Cardiac fibroblast (primary cell): ENCODE results near the gene ZC3H12C.

Experiments used
- DNase-seq, 2 donors: peaks; one replicate each; pipeline versions ENCODE4 v3.0.0 to v3.0.0-alpha.2; 2010; ENCODE audit warnings: low read depth in 2 of 2
- H3K4me3 ChIP-seq, 2 donors: replicated peaks in 1 of 2; 1 replicate in 1 of 2; 2 replicates in 1 of 2; pipeline ENCODE4 v1.5.1; 2011; ENCODE audit warnings: low read depth in 2 of 2, low read length in 2 of 2, mild to moderate bottlenecking in 2 of 2, moderate library complexity in 1 of 2
- TF ChIP-seq, protein P1 (sequence below): IDR thresholded peaks from one replicate; pipeline ENCODE4 v1.5.1; 2011; ENCODE audit warnings: low read depth, mild to moderate bottlenecking, low read length, inconsistent platforms

Gene ZC3H12C

GRCh38 chr11:110165039-110165925 is 72.1 kb downstream of the ZC3H12C start:
- TF ChIP-seq, protein P1, sequence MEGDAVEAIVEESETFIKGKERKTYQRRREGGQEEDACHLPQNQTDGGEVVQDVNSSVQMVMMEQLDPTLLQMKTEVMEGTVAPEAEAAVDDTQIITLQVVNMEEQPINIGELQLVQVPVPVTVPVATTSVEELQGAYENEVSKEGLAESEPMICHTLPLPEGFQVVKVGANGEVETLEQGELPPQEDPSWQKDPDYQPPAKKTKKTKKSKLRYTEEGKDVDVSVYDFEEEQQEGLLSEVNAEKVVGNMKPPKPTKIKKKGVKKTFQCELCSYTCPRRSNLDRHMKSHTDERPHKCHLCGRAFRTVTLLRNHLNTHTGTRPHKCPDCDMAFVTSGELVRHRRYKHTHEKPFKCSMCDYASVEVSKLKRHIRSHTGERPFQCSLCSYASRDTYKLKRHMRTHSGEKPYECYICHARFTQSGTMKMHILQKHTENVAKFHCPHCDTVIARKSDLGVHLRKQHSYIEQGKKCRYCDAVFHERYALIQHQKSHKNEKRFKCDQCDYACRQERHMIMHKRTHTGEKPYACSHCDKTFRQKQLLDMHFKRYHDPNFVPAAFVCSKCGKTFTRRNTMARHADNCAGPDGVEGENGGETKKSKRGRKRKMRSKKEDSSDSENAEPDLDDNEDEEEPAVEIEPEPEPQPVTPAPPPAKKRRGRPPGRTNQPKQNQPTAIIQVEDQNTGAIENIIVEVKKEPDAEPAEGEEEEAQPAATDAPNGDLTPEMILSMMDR = no peak
- no peak for DNase-seq
- H3K4me3 ChIP-seq = no peak overlapping the region

- no peak overlapping the region for H3K4me3 ChIP-seq
- TF ChIP-seq, protein P1 = no peak
- no peak for DNase-seq
These were observed 75.0 kb downstream of the ZC3H12C start for GRCh38 chr11:110168033-110168803.

- H3K4me3 ChIP-seq = no peak overlapping the region
- no peak for DNase-seq
- TF ChIP-seq, protein P1 = no peak
These were observed 76.5 kb downstream of the ZC3H12C start for GRCh38 chr11:110169738-110170137.

DNA sequence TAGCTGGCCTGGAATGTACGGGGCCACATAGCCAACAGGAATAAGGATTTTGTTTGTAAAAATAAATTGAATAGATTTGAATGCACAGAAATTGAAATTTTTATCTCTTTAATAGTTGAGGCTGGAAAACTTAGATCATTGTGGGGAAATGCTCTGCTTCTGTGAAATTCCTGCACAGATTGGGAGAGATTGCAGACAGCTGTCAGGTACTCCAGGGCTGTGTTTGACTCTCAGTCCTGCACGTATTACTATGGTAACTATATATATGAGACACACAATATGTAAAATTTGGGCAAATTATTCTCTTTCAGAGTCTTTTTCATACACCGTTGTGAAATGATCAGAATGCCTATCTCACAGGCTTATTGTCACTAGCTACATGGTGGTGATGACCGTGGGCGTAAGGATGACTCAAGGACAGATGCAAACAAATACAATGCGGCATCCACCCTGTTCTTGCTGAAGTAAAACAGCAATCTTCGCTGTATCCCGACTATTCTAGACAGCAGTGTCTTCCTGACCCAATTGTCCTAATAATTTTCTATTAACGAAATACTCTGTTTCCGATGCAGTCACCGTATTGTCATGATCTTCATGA is 79.4 kb downstream of the ZC3H12C start:
- H3K4me3 ChIP-seq = no peak overlapping the region
- TF ChIP-seq, protein P1 = no peak
- DNase-seq = peak in 1 of 2 donors; percentile 23

DNA sequence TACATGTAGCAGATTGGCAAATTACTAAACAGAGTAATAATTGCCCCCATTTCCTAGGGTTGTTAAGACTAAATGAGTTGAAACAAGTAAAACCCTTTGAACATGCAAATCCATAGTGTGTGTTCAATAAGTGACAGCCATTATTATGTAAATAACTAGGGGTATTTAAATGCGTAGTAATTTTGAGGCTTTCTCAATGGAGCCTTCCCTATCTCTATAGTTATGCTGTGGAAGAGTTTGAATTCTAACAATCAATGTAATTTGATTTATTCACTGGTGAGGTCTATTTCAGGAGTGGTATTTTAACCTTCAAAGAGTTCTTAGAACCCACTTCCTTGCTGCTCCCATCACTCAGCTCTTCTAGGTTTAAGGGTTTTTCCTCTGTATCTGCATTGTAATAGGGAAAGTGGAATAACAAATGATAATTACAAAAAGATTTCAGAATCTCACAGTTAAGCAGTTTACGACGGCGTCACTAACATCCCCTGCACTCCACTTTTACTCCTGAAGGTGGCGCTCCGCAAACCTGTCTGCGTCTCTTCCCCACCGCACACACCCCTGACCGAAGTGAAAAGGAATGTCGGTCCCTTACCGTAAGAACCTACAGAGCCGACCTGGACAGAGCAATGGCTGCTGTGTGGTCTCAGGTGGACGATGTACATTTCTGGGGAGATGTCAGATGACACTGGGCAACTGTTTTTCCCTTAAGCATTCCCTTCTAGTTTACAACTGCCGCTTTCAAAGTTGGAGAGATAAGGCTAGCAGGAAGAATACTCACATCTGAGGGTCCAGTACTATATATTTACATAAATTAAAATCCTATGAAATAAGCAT is 80.8 kb downstream of the ZC3H12C start:
- TF ChIP-seq, protein P1 = peak; percentile 90
- no peak overlapping the region for H3K4me3 ChIP-seq
- DNase-seq = peak; percentile 82 to 86
